Activated T-helper 9 cell treated with anti-CD3 and anti-CD28 coated beads, Interleukin-2, amount 50 U/mL, for 16 hours (primary cell): Measurements from ENCODE around the gene LY6G6D.

ENCODE experiments used
- DNase-seq: peaks from one replicate; pipeline ENCODE4 v3.0.0-alpha.2; 2020; ENCODE audit warnings: low read depth

Gene LY6G6D

GRCh38 chr6:31719001-31719400, 3.9 kb downstream of the LY6G6D start:
- no peak for DNase-seq

- DNase-seq: no peak
These were observed 5.1 kb downstream of the LY6G6D start for GRCh38 chr6:31720196-31720770.

GRCh38 chr6:31721351-31722020, 6.3 kb downstream of the LY6G6D start, which contains the start of gene LY6G6C:
TSS of gene LY6G6C (minus strand) at chr6:31721746. CDS start at chr6:31721679, 67 bp downstream.
- no peak for DNase-seq

GRCh38 chr6:31722173-31722572, 7.0 kb downstream of the LY6G6D start:
- no peak for DNase-seq

- no peak for DNase-seq
These were observed 8.3 kb downstream of the LY6G6D start, which contains the start of gene MPIG6B for GRCh38 chr6:31723245-31723979. TSS of gene MPIG6B (plus strand) at chr6:31723373. CDS start at chr6:31723384, 11 bp downstream.

GRCh38 chr6:31723980-31724691, 9.0 kb downstream of the LY6G6D start:
- no peak for DNase-seq

- no peak for DNase-seq
These were observed 10.6 kb downstream of the LY6G6D start for GRCh38 chr6:31725502-31726350.

GRCh38 chr6:31727034-31727716, 12.0 kb downstream of the LY6G6D start:
- DNase-seq: no peak

GRCh38 chr6:31727717-31728671, 12.8 kb downstream of the LY6G6D start:
- no peak for DNase-seq

- DNase-seq: no peak
These were observed 13.8 kb downstream of the LY6G6D start, which contains the start of gene DDAH2 for GRCh38 chr6:31728767-31729514. TSS of gene DDAH2 (minus strand) at chr6:31729299. CDS start at chr6:31729161, 138 bp downstream.

GRCh38 chr6:31729515-31729978, 14.4 kb downstream of the LY6G6D start:
- DNase-seq: peak; percentile 67

GRCh38 chr6:31729979-31730630, 15.0 kb downstream of the LY6G6D start:
- DNase-seq: peak; percentile 37

GRCh38 chr6:31730631-31731086, 15.5 kb downstream of the LY6G6D start:
- no peak for DNase-seq

- no peak for DNase-seq
These were observed 16.9 kb downstream of the LY6G6D start for GRCh38 chr6:31732029-31732428.

GRCh38 chr6:31733734-31734133, 18.6 kb downstream of the LY6G6D start:
- DNase-seq: no peak

GRCh38 chr6:31734247-31734820, 19.2 kb downstream of the LY6G6D start:
- DNase-seq: no peak

GRCh38 chr6:31734821-31735406, 19.8 kb downstream of the LY6G6D start:
- DNase-seq: peak; percentile 24
